Epithelial cell of proximal tubule (primary cell): ENCODE results near the gene FLACC1. TPM values are rescaled to one million over a fixed set of nuclear protein-coding genes. Genes with fewer than 3 reads are reported as not detected.

ENCODE experiments used
- DNase-seq: peaks from one replicate; pipeline ENCODE4 v3.0.0-alpha.2; 2011; ENCODE audit warnings: low read depth
- H3K4me3 ChIP-seq: 2 replicates; pipeline ENCODE4 v1.5.1; 2011; ENCODE audit warnings: low read depth, mild to moderate bottlenecking, low read length
- total RNA-seq: library from RNA; depleted of rRNA; stranded (reverse); fragments of >200 nt; gene quantifications from 2 replicates; pipeline ENCODE4 v1.2.3, GENCODE V29; 2015
- TF ChIP-seq, protein P1 (sequence below): conservative IDR thresholded peaks from 2 replicates; pipeline ENCODE4 v1.5.1; 2012; ENCODE audit warnings: low read depth, mild to moderate bottlenecking, low read length

Gene FLACC1
- total RNA-seq, 1 donor from 2014 or later: not detected

DNA sequence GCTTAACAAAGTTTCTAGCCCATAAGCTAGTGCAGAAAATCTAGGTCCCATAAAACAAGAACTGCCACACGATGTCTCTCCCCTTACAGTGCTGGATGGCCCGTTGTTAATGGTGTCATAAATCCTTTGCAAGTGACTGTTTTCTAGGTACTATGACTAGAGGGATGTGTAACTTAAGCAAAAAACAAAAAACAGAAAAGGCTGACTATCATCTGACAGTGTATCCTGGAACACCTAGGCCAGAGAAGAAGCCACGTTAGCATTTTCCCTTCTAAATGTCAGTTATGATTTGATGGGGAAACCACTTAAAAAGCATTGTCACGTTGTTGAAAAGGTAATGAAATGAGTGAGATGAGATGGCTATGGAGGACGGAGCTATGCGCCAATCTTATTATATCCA is 94.4 kb downstream of the FLACC1 start:
- no peak overlapping the region for H3K4me3 ChIP-seq
- no peak for DNase-seq
- TF ChIP-seq, protein P1, sequence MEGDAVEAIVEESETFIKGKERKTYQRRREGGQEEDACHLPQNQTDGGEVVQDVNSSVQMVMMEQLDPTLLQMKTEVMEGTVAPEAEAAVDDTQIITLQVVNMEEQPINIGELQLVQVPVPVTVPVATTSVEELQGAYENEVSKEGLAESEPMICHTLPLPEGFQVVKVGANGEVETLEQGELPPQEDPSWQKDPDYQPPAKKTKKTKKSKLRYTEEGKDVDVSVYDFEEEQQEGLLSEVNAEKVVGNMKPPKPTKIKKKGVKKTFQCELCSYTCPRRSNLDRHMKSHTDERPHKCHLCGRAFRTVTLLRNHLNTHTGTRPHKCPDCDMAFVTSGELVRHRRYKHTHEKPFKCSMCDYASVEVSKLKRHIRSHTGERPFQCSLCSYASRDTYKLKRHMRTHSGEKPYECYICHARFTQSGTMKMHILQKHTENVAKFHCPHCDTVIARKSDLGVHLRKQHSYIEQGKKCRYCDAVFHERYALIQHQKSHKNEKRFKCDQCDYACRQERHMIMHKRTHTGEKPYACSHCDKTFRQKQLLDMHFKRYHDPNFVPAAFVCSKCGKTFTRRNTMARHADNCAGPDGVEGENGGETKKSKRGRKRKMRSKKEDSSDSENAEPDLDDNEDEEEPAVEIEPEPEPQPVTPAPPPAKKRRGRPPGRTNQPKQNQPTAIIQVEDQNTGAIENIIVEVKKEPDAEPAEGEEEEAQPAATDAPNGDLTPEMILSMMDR: no peak

DNA sequence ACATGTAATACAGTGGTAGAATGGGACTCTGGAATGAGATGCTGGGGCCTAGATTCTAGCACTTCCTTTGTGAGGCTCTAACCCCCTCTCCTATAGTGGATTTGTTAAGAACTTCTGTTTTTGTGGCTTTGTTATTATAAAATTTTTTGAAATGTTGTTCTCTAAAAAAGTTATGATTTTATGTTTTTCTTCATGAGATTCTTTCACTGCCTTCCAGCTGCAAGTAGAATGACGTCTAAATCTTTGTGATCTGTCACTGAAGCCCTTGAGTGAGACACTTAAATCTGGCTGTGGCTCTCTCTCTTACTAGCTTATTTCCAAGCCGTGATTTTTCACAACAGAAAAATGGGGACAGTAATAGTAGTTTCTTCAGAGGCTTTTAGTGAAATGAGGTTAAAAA is 95.2 kb downstream of the FLACC1 start:
- no peak overlapping the region for H3K4me3 ChIP-seq
- no peak for DNase-seq
- TF ChIP-seq, protein P1: no peak

DNA sequence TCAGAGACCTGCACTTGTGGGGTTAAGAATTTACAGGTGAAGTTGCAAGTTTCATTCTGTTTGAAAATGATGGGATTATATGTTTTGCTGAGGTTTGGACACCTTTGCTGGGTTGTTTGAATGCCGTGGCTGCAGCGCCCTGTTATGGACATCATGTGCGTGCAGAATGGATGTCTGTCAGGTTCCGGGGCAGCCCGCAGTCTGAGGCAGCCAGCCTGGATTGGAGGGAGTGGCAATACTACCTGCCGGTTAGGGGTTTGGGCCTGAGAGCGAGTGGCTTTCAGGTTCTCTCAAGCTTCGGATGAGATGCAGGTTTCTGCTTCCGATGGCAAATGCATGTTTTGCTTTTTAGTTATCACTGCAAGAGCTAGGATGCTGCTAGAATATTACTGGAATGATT is 95.7 kb downstream of the FLACC1 start:
- no peak for DNase-seq
- no peak overlapping the region for H3K4me3 ChIP-seq
- TF ChIP-seq, protein P1: no peak

DNA sequence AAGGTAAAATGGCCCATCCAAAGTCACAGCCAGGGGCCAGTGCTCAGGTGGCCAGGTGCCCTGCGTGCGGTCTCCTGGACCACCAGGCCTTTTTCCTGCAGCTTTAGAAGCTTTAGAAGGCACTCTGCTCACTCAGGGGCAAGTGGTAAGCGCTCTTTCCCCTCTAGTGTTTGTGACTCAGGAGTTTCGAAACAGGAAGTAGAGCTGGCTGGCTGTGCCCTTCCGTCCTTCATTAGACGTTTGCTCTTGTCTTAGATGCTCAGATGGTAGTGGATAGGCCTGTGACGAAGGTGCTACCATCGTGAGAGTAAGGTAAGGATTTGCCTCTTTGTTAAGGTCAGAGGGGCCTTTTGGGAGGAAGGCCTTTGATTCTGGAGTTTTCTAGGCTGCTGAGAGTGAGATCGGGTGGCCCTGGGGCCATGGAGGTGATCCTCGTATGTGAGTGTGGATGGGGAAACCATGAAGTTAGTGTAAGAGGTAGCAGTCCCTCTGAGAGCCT is 96.8 kb downstream of the FLACC1 start, which contains the start of gene CASP8:
TSS of gene CASP8 (plus strand) at position 235 of the 499 bp plus-strand sequence. CDS start 5,951 bp downstream, outside the sequence.
- TF ChIP-seq, protein P1: no peak
- DNase-seq: no peak
- peak within 1 kb of the TSS; percentile 63 for H3K4me3 ChIP-seq

DNA sequence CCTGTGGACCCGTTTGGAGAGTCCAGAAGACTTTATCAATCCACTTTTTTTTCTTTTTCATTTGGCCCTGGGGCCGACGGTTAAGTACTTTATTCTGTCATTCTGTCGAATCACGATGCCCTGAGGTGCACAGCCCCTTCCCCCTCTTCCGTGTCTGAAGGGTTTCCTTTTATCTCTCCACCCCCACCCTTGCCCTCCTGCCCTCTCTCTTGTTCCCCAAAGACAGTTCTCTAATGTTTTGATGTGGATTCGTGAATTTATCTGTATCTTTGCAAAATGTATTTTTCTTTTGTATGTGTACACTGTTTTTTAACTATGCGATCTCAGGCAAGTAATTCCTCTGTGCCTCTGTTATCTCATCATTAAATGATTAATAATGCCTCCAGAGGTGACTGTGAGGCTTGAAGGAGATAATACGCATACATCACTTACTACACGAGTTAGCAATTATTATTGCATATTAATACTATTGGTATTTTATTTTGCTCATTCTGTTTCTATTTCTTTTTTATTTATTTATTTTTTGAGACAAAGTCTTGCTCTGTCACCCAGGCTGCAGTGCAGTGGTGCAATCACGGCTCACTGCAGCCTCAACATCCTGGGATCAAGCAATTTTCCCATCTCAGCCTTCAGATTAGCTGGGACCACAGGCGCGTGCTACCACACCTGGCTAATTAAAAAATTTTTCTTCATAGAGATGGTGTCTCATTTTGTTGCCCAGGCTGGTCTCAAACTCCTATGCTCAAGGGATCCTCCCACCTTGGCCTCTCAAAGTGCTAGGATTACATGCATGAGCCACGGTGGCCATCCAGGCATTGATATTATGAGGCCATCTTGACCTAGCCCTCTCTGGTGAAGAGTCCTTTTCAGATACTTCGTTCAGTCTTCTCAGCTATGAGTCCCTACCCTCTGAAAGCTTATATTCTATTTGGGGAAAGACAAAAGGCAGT is 98.2 kb downstream of the FLACC1 start:
- DNase-seq: no peak
- H3K4me3 ChIP-seq: peak overlapping the region; percentile 63
- TF ChIP-seq, protein P1: peak; percentile 23

DNA sequence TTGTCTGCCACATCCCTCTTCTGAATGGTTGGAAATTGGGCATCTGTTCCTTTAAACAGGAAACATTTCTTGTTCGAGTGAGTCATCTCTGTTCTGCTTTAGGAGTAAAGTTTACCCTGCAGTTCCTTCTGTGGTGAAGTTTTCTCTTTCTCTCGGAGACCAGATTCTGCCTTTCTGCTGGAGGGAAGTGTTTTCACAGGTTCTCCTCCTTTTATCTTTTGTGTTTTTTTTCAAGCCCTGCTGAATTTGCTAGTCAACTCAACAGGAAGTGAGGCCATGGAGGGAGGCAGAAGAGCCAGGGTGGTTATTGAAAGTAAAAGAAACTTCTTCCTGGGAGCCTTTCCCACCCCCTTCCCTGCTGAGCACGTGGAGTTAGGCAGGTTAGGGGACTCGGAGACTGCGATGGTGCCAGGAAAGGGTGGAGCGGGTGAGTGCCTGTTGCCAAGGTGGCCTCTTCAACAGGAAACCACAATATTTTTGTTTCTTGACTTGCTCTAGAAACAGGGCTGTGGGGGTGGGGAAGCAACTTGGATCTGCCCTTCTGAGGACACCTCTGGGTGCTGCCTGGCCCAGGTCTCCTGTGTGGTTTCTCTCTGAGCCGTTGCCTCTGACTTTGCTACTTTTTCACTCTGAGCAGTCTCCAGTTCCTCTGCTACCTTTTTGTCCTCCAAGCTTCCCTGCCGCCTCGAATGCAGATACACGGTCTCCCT is 99.0 kb downstream of the FLACC1 start:
- DNase-seq: peak; percentile 82
- TF ChIP-seq, protein P1: no peak
- H3K4me3 ChIP-seq: peak overlapping the region; percentile 63
